HEK293T (cell line): ENCODE data around the gene TEC.

Experiments
- ARNT ChIP-seq: fragments of 450-650 bp; IDR thresholded peaks from 2 replicates; pipeline ENCODE4 v1.6.1; 2017; ENCODE audit warnings: mild to moderate bottlenecking
- BHLHE40 ChIP-seq: fragments of 450-650 bp; IDR thresholded peaks from 2 replicates; pipeline ENCODE4 v1.6.1; 2016; ENCODE audit warnings: mild to moderate bottlenecking, moderate library complexity, borderline replicate concordance
- FOXA1 ChIP-seq: fragments of 450-650 bp; IDR thresholded peaks from 2 replicates; pipeline ENCODE4 v1.6.1; 2016; ENCODE audit warnings: mild to moderate bottlenecking
- FOXK2 ChIP-seq: fragments of 450-650 bp; IDR thresholded peaks from 2 replicates; pipeline ENCODE4 v1.6.1; 2016; ENCODE audit warnings: mild to moderate bottlenecking
- FOXM1 ChIP-seq: fragments of 450-650 bp; IDR thresholded peaks from 2 replicates; pipeline ENCODE4 v1.6.1; 2017; ENCODE audit warnings: mild to moderate bottlenecking, borderline replicate concordance
- L3MBTL2 ChIP-seq: fragments of 450-650 bp; conservative IDR thresholded peaks from 2 replicates; pipeline ENCODE4 v1.6.1; 2016; ENCODE audit warnings: mild to moderate bottlenecking
- SP1 ChIP-seq: fragments of 450-650 bp; IDR thresholded peaks from 2 replicates; pipeline ENCODE4 v1.6.1; 2017
- SUZ12 ChIP-seq: fragments of 450-650 bp; IDR thresholded peaks from 2 replicates; pipeline ENCODE4 v1.6.1; 2016; ENCODE audit warnings: mild to moderate bottlenecking
- TARDBP ChIP-seq: fragments of 450-650 bp; IDR thresholded peaks from 2 replicates; pipeline ENCODE4 v1.6.1; 2016
- ZNF384 ChIP-seq: fragments of 450-650 bp; IDR thresholded peaks from 2 replicates; pipeline ENCODE4 v1.6.1; 2016
- TF ChIP-seq, protein P1 (sequence below): fragments of 450-650 bp; IDR thresholded peaks from 2 replicates; pipeline ENCODE4 v1.6.1; 2016

DNA sequence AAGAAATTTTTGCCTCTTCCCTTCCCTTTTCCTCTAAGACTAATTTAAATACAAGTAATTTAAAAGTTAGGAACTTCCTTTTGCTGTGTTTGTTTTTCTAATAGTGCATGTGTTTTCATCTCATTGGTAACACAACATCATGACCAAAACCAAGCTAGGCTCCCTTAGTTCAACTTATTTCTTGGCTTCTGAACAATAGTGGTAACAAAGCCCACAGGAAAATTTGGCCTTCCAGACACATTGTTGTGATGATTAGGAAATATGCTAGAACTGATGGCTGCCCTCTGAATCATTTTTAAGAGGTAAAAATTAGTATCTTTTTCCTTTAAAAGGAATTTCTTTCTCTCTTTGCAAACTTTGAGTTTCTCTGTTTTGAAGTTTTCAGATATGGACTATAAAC, 25.5 kb upstream of the TEC start:
- TF ChIP-seq ARNT, result no peak
- TF ChIP-seq FOXM1, result no peak
- TF ChIP-seq FOXA1, result no peak
- no peak for TF ChIP-seq ZNF384
- TF ChIP-seq TARDBP, result no peak
- no peak for TF ChIP-seq BHLHE40
- no peak for TF ChIP-seq L3MBTL2
- no peak for TF ChIP-seq SP1
- TF ChIP-seq FOXK2, result no peak
- TF ChIP-seq SUZ12, result no peak
- TF ChIP-seq, protein P1, sequence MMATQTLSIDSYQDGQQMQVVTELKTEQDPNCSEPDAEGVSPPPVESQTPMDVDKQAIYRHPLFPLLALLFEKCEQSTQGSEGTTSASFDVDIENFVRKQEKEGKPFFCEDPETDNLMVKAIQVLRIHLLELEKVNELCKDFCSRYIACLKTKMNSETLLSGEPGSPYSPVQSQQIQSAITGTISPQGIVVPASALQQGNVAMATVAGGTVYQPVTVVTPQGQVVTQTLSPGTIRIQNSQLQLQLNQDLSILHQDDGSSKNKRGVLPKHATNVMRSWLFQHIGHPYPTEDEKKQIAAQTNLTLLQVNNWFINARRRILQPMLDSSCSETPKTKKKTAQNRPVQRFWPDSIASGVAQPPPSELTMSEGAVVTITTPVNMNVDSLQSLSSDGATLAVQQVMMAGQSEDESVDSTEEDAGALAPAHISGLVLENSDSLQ, result no peak
